Neuronal stem cell (in vitro differentiated cells): Measurements from ENCODE around the gene TMC3.
A peak's percentile ranks its signal among the peaks of the same experiment; 100 is the strongest.
"Not testable (repeated sequence)": the region's sequence is repeated elsewhere in the genome, so short reads cannot be mapped to it uniquely, and the experiment has no call there.

Experiments
- DNase-seq: peaks from one replicate; pipeline ENCODE4 v3.0.0-alpha.2; 2013; ENCODE audit warnings: low spot score
- H2AFZ ChIP-seq: one replicate; pipeline ENCODE4 v1.6.1; 2013; ENCODE audit warnings: mild to moderate bottlenecking, low read length, inconsistent platforms
- H2AK5ac ChIP-seq: 2 replicates; pipeline ENCODE4 v1.6.1; 2013; ENCODE audit warnings: low read depth, mild to moderate bottlenecking, inconsistent platforms, low read length, moderate library complexity, mixed read lengths
- H2BK120ac ChIP-seq: 2 replicates; pipeline ENCODE4 v1.6.1; 2013; ENCODE audit warnings: low read depth, mild to moderate bottlenecking, inconsistent platforms, low read length, moderate library complexity, mixed read lengths
- H2BK12ac ChIP-seq: one replicate; pipeline ENCODE4 v1.6.1; 2013; ENCODE audit warnings: low read length, inconsistent platforms
- H2BK15ac ChIP-seq: 2 replicates; pipeline ENCODE4 v1.6.1; 2013; ENCODE audit warnings: mild to moderate bottlenecking, low read length, inconsistent platforms, mixed read lengths
- H2BK5ac ChIP-seq: one replicate; pipeline ENCODE4 v1.6.1; 2013; ENCODE audit warnings: inconsistent platforms, mild to moderate bottlenecking, low read length, moderate library complexity
- H3K14ac ChIP-seq: one replicate; pipeline ENCODE4 v1.6.1; 2013; ENCODE audit warnings: low read length, inconsistent platforms
- H3K18ac ChIP-seq: 2 replicates; pipeline ENCODE4 v1.6.1; 2013; ENCODE audit warnings: low read length, inconsistent platforms
- H3K23ac ChIP-seq: 2 replicates; pipeline ENCODE4 v1.6.1; 2013; ENCODE audit warnings: low read depth, mild to moderate bottlenecking, mixed read lengths, low read length, inconsistent platforms; ENCODE audit not compliant: poor library complexity
- H3K27ac ChIP-seq: replicated peaks from 3 replicates; pipeline ENCODE4 v1.5.1; 2013; ENCODE audit warnings: low read length, inconsistent platforms
- H3K27me3 ChIP-seq, 3 experiments: 2 replicates each; pipeline ENCODE4 v1.6.1; 2013; ENCODE audit warnings: low read length in 3 of 3, mild to moderate bottlenecking in 2 of 3, inconsistent platforms in 1 of 3, low read depth in 1 of 3, mixed read lengths in 1 of 3, moderate library complexity in 1 of 3; ENCODE audit not compliant: control insufficient read depth in 3 of 3, insufficient read depth in 3 of 3
- H3K36me3 ChIP-seq, 2 donors: replicated peaks in 1 of 2; 2 replicates each; pipeline ENCODE4 v1.6.1; 2013; ENCODE audit warnings: low read length in 2 of 2; ENCODE audit not compliant: control insufficient read depth in 2 of 2, insufficient read depth in 2 of 2
- H3K4ac ChIP-seq: 2 replicates; pipeline ENCODE4 v1.6.1; 2013; ENCODE audit warnings: inconsistent platforms, mild to moderate bottlenecking, low read length, moderate library complexity
- H3K4me1 ChIP-seq, 2 donors: 1 replicate in 1 of 2; 2 replicates in 1 of 2; pipeline ENCODE4 v1.6.1; 2013; ENCODE audit warnings: low read length in 2 of 2, low read depth in 1 of 2; ENCODE audit not compliant: control insufficient read depth in 2 of 2, insufficient read depth in 1 of 2
- H3K4me2 ChIP-seq: one replicate; pipeline ENCODE4 v1.6.1; 2013; ENCODE audit warnings: mild to moderate bottlenecking, low read length, inconsistent platforms; ENCODE audit not compliant: insufficient read depth, poor library complexity, severe bottlenecking
- H3K4me3 ChIP-seq, 2 donors: 2 replicates each; pipeline ENCODE4 v1.5.1; 2013; ENCODE audit warnings: low read length in 2 of 2, mild to moderate bottlenecking in 2 of 2, inconsistent platforms in 1 of 2, moderate library complexity in 1 of 2
- H3K79me1 ChIP-seq: one replicate; pipeline ENCODE4 v1.6.1; 2013; ENCODE audit warnings: low read depth, mild to moderate bottlenecking, inconsistent platforms, low read length, moderate library complexity
- H3K9ac ChIP-seq: one replicate; pipeline ENCODE4 v1.6.1; 2013; ENCODE audit warnings: mild to moderate bottlenecking, low read depth, low read length, inconsistent platforms; ENCODE audit not compliant: poor library complexity
- H3K9me3 ChIP-seq, 2 donors: replicated peaks in 1 of 2; 2 replicates each; pipeline versions ENCODE3 to v1.6.1; 2013; ENCODE audit warnings: low read length in 2 of 2, mild to moderate bottlenecking in 2 of 2, inconsistent platforms in 1 of 2, low read depth in 1 of 2, mixed read lengths in 1 of 2, moderate library complexity in 1 of 2; ENCODE audit not compliant: control insufficient read depth in 2 of 2, insufficient read depth in 1 of 2
- H4K8ac ChIP-seq: one replicate; pipeline ENCODE4 v1.6.1; 2013; ENCODE audit warnings: low read depth, mild to moderate bottlenecking, inconsistent platforms, low read length, moderate library complexity
- H4K91ac ChIP-seq: one replicate; pipeline ENCODE4 v1.6.1; 2013; ENCODE audit warnings: low read length, low read depth, mild to moderate bottlenecking, inconsistent platforms; ENCODE audit not compliant: poor library complexity
- WGBS, 2 donors: extraction: QIAGEN DNeasy Blood & Tissue Kit; methylation state at CpG; one replicate each; pipeline ENCODE4 v1.1.7; 2013; ENCODE audit warnings: missing lambda C conversion rate in 2 of 2, mixed read lengths in 1 of 2; ENCODE audit not compliant: insufficient read length in 2 of 2, insufficient replicate concordance in 1 of 2; ENCODE audit errors: extremely low coverage in 2 of 2; 5-methylcytosine and 5-hydroxymethylcytosine counted together

TMC3 gene

DNA sequence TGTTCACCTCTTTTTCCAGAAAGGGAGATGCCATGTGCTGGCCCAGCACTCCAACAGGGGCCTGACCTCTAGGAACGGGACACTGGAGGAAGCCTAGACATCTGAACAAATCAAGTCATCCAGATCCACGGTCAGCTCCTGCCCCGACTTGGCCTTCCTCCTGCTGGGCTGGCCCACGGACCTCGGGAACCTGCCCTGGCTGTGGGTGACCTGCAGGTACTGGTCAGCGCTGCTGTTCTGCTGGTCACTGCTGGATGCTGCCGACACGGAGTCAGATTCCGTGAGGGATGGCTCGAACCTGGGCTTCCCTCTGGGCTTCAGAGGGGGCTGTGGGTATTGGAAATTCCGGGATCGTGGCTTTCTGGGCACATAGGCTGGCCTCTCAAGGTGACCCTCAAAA, 41.7 kb downstream of the TMC3 start:
- no peak overlapping the region for H3K23ac ChIP-seq
- no peaks in the 10 kb centered on the region for H3K9me3 ChIP-seq
- peak overlapping the region; percentile 78 for H2AK5ac ChIP-seq
- WGBS, 2 donors = no CpG with 5 or more reads among the region's 12 CpGs
- no peak overlapping the region for H2BK120ac ChIP-seq
- H3K4me2 ChIP-seq = no peak overlapping the region
- no peak overlapping the region for H2BK12ac ChIP-seq
- H3K36me3 ChIP-seq = no peaks in the 10 kb centered on the region
- H4K8ac ChIP-seq = no peak overlapping the region
- H4K91ac ChIP-seq = no peak overlapping the region
- H3K4me3 ChIP-seq = no peak overlapping the region
- peaks cover 0 to 2% of the 10 kb centered on the region in 2 donors for H3K4me1 ChIP-seq
- H3K27me3 ChIP-seq = peaks cover 0 to 10% (median 0%) of the 10 kb centered on the region in 3 experiments
- H2BK5ac ChIP-seq = no peak overlapping the region
- no peak overlapping the region for H2BK15ac ChIP-seq
- peak overlapping the region; percentile 92 for H3K14ac ChIP-seq
- no peak overlapping the region for H3K4ac ChIP-seq
- H3K27ac ChIP-seq = no peak overlapping the region
- no peak overlapping the region for H3K18ac ChIP-seq
- no peak overlapping the region for H2AFZ ChIP-seq
- H3K79me1 ChIP-seq = no peaks in the 10 kb centered on the region
- H3K9ac ChIP-seq = no peak overlapping the region
- no peak for DNase-seq

DNA sequence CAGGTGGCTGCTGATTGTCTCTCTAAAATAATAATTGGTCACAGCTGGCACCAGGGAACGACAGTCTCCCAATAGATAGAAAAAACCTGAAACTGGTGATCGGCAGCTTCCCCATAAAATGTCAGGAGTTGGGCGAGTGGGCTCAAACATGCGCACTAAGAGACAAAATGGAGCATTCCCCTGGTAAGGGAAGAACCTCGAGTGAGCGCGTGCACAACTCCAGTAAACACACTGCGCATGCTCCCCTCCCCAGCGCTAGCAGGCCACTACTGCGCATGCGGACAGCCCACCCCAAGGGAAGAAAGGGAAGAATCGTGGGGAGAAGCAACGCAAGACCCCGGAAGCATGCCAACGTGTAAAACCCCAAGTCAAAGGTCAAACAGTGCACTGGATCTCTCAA, 42.4 kb downstream of the TMC3 start:
- Histone ChIP-seq H3K4me3 (no peak overlapping the region), H3K27me3 (peaks cover 0 to 10% (median 0%) of the 10 kb centered on the region in 3 experiments), H2AK5ac (no peak overlapping the region), H2BK12ac (no peak overlapping the region), H2BK120ac (no peak overlapping the region), H3K9ac (no peak overlapping the region), H4K8ac (no peak overlapping the region), H3K18ac (no peak overlapping the region), H2BK5ac (no peak overlapping the region), H4K91ac (no peak overlapping the region), H3K23ac (no peak overlapping the region), H3K79me1 (no peaks in the 10 kb centered on the region), H3K9me3 (no peaks in the 10 kb centered on the region), H2BK15ac (no peak overlapping the region), H3K14ac (no peak overlapping the region), H3K4me2 (no peak overlapping the region), H3K4me1 (peaks cover 0 to 2% of the 10 kb centered on the region in 2 donors), H3K36me3 (no peaks in the 10 kb centered on the region), H3K27ac (no peak overlapping the region), H3K4ac (no peak overlapping the region), H2AFZ (no peak overlapping the region)
- DNase-seq = no peak
- no CpG with 5 or more reads among the region's 15 CpGs for WGBS, 2 donors

DNA sequence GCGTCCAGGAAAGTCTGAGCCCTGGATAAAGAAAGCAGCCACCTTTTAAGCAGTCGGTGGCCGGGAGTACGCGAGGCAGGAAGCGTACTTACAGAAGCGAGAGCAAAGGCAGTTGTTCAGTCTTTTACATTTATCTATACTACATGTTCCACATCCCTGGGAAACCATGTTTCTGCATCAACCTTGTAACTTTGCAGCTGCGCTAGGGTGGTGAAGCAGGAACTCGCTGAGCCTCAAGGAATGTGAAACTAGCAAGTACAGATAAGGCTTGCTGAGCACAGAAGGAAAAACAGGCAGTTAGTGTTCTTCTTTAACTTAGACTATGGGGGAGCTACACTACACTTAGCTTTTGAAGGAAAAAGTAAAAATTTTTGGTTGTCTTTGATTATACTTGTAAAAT, 42.9 kb downstream of the TMC3 start:
- H3K18ac ChIP-seq, H3K9me3 ChIP-seq, H3K4me3 ChIP-seq, H3K27ac ChIP-seq, H3K79me1 ChIP-seq, H2AK5ac ChIP-seq, H2AFZ ChIP-seq, H3K14ac ChIP-seq, DNase-seq, H2BK15ac ChIP-seq, H2BK12ac ChIP-seq, H3K27me3 ChIP-seq, H3K36me3 ChIP-seq, H2BK120ac ChIP-seq, H4K8ac ChIP-seq, H3K4me2 ChIP-seq, H3K4ac ChIP-seq, H3K23ac ChIP-seq, H3K9ac ChIP-seq, H4K91ac ChIP-seq, H2BK5ac ChIP-seq, H3K4me1 ChIP-seq: not testable (repeated sequence)
- no CpG with 5 or more reads among the region's 9 CpGs for WGBS, 2 donors

DNA sequence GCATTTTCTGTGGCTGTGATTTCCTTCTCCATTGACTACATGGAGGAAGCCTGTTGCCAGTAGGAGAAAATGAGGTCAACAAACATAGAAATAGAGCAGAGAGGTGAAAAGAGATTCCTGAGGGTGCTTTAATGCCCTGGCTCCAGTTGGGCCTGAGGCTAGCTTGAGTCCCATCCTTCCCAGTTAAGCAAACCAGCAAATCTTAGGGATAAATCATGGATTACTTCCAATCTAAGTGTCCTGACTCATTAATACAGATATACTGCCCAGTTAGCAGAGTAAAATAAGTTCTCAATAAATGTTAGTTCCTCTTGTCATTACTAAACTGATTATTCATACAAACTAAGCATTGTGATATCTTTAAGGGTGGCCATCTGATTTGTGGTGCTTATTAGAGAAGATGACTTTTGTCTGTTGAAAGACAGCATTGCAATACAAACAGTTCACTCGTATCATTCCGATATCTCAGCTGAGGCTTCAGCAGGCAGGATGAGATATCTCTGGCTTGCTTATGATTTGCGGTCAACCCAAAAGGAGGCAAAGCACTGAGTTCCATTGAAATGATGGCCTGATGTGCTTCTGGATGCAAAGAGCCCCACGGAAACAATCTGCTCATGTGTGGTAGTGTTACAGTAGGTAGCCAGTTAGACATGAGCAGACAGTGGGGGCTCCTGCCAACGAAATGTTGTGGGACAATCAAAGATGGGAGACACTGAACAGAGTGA, 43.5 kb downstream of the TMC3 start:
- Histone ChIP-seq H2BK5ac (no peak overlapping the region), H3K23ac (no peak overlapping the region), H4K8ac (no peak overlapping the region), H3K27me3 (peaks cover 0 to 10% (median 0%) of the 10 kb centered on the region in 3 experiments), H3K18ac (no peak overlapping the region), H3K4me2 (no peak overlapping the region), H2BK15ac (no peak overlapping the region), H3K4me1 (peaks cover 0 to under 1% of the 10 kb centered on the region in 2 donors), H3K14ac (no peak overlapping the region), H3K36me3 (no peaks in the 10 kb centered on the region), H2AFZ (no peak overlapping the region), H3K4ac (no peak overlapping the region), H2BK120ac (no peak overlapping the region), H2AK5ac (no peak overlapping the region), H3K4me3 (no peak overlapping the region), H4K91ac (no peak overlapping the region), H3K79me1 (no peaks in the 10 kb centered on the region), H2BK12ac (no peak overlapping the region), H3K9ac (no peak overlapping the region), H3K27ac (no peak overlapping the region), H3K9me3 (no peaks in the 10 kb centered on the region)
- no peak for DNase-seq
- no CpG with 5 or more reads among the region's 5 CpGs for WGBS, 2 donors
